ENCODE results near the gene NANOS3.

DNA sequence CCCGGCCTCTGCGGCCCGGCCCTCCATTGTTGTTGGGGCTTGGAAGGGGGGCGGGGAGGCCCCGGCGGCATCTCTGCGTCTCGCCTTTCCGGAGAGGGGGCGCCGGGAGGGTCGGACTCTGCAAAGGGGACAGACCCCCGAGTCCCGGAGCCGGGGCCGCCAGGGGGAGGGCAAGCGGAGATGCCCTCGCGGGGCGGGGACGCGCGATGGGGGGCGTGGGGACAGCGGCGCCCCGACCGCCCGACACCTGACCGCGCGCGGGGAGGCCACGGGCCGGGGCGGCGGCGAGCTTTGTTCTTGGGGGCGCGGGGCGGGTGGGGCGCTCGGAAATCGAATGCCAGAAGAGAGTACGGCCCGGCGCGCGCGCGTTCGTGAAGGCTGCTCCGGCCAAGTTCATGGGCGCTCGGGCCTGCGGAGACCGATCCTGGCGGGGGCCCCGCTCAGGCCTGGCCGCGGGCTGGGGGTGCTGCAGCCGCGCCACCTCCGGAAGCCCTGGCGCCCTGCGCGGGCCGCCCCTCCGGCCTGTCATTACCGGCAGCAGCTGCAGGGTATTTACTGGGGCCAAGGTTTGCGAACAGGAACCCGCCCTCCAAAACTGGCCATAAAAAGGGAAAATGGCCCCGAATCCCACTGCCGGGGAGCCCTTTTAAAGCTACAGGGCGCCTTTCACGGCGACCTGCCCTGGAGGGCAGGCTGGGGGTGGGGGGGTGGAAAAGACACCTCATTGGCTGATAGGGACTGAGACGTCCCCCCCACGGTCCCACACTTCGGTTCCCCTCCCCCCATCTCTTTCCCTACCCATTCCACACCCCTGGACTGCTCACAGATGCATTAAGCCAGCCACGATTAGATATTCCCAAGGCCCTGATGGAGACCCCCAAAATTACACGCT lies 11.1 kb upstream of the NANOS3 start:
- TF ChIP-seq EZH2 (IDR thresholded peaks at IDR 0.05; ENCODE audit: borderline replicate concordance, low read length), result no peak
- no peak for TF ChIP-seq CTCF (conservative IDR thresholded peaks at IDR 0.05 in 1 of 2, IDR thresholded peaks at IDR 0.05 in 1 of 2; ENCODE audit: extremely low read depth in 1 of 2, insufficient read depth in 1 of 2, low read depth in 1 of 2, low read length in 2 of 2)
